Amniotic epithelial cell (primary cell): Measurements from ENCODE around the gene EIF4EBP3.

Source experiments
- DNase-seq: peaks from one replicate; pipeline ENCODE4 v3.0.0-alpha.2; 2010; ENCODE audit warnings: low read depth

EIF4EBP3 gene

DNA sequence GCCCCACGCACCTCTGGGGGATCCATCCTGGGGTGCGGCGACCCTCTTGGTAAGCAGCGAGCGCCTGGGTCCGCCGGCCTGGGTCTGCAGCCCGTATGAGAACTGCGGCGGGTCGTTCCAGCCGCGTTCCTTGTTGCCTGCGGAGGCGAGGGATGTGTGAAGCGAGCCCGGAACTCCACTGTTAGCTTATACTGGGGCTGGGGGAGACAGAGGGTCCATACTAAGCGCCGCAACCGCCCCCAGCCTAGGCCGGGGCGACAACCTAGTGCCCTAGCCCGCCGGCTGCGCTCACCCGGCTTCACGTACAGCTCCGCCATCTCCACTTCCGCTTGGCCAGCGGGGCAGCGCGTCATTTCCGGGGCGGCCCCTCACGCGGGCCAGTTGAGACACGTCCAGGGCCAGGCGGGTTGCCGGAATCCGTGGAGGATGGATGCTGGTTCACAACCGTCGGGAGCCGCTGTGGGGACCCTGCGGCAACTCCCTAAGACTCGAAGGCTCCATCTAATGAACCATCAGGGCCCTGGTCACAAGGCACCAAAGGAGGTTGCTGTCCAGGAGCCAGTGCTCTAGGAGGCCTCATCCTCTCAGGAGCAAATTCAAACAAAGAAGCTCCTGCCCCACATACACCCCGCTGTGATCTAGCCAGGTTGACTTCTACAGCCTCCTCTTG lies 9.8 kb downstream of the EIF4EBP3 start, which contains the start of gene SRA1:
Gene SRA1 (minus strand): TSS at position 338 of the 670 bp plus-strand sequence. CDS start 21 bp downstream, at position 317.
- DNase-seq = peak; percentile 80

DNA sequence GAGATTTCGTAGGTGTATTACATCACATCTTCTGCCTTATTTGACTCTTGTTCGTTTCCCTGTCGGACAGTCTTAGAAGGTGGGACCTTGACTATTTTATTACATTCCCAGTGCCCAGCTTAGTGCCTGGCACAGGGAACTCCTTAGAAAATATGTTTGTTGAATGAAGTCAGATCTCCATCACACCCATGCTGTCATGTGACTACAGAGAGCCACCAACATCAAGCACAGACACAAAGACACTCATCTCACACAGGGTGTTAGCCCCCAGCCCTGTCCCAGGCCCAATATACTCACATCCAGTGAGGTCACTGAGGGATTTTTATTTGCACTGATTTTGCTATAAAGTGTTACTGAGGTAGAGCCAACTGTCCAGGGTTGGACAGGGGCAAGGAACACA lies 10.5 kb downstream of the EIF4EBP3 start:
- no peak for DNase-seq

DNA sequence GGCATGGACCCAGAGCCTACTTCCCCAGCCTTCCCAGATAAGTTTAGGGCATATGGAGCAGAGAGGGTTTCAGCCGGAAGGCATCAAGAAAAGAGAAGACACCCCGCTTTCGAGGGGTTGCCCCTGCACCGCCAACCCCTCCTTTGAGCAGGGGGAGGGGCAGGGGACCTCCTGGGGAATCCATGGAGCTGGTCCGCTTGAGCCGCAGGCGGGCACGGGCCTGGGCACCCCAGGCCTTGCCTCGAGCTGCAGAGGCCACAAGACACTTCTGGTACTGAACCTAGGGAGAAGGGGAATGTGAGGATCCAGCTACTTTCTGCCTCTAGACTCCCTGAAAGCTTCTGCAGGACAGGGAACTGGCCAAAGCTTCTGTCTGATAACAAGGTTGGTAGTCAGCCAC lies 11.1 kb downstream of the EIF4EBP3 start:
- no peak for DNase-seq

DNA sequence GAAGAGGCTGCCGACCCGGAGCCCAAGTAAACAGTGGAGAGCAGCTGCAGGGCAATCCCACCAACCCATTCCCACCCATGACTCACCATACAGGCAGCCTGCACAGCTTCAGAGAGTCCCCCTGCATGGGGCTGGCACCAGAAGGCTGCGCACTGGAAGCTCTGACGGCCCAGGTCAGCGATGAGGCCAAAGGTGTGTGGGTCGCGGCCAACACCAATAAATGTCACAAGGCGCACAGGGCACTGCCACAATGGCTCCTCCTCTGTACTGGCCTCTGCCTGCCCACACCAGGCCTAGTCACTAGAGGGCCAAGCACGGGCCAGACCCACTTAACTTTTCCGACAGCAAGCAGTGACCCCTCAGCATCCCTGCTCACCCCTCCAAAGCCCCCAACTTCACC lies 12.8 kb downstream of the EIF4EBP3 start:
- DNase-seq = no peak

DNA sequence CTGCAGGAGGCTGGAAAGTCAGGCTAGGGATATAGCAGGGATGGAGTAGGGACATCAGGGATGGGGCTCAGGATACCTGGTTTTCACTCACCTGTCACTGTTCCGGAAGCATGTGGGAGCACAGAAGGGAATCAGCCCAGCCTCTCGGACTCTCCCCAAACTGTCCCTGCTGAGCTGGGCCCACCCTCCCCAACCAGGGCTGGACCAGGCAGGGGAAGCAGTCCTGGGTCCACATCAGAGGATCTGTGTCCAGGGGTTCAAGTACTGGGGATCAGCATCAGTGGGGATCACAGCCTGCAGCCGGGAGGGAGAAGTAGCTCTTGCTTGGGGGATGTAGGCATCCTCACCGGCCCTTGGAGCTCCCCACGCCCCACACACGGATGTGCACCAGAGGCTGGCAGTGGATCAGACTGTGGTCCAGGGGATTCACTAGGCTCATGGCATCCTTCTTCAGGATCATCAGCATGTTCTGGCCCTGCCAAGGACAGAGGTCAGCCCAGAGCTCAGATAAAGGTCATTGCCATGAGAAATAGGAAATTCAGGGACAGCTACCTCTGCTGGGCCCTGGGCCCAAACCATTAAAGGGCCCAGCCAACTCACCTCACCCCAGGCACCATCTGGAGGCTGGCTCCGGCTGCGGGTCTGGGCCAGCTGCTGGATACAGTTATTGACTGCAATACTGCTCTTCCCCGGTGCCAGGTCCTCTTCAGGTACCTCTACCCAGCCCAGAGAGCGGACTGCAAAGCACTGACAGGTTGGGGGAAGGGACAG lies 14.5 kb downstream of the EIF4EBP3 start:
- no peak for DNase-seq

DNA sequence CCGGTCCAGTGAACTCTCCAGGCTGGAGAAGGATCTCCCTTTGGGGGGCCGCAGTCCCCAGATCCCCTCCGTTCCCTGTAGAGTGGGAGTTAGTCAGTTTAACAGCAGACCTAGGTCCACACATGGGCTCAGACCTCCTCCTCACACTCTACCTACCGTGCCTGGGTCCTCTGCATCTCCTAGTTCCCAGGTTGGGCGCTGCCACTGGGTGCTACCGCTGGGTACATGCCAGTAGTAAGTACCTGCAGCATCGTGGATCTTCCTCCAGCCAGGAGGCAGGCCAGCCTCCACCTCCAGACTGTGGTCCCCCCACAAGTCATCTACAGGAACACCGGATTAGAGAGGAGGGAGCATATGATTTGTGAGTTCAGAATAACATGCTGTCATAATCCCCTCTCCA lies 16.1 kb downstream of the EIF4EBP3 start:
- no peak for DNase-seq

DNA sequence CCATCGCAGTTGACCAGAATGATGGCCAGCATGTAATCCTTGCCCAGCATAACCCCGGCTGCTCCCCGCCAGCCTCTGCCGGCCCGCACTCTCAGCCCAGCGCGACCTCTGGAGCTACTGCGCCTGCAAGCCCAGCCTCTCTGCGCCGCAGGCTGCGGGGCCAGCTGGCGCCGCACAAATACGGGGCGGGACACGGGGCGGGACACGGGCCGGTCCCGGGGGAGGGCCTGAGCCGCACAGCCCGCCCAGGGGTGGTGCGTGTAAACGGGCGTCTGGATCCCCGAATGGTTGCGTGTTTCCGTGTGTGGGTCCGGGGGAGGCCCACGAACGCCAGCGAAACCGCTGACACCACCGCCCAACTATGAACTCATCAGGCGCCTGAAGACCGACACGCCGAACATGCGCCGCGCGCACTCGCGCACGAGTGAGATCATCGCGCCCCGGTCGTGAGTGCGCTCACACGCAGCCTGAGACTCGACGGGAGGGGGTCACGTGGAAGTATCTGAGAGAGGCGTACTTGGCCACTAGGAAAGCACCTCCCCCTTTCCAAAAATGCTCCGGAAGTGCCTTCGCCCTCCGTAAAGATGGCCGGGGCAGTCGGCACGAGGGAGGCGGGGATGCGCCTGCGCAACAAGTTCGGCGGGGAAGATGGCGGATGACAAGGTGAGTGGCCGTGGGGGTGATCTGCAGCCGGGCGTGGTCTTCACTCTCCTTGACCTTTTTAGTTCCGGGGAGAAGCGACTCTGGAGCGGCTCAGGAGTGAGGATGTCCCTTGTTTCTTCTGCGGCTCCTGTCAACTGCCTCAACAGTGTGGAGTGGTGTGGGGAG lies 16.9 kb downstream of the EIF4EBP3 start, which contains the start of the genes APBB3 and SLC35A4:
Gene APBB3 (minus strand): TSS at position 403 of the 828 bp plus-strand sequence. CDS start 353 bp downstream, at position 50.
Gene SLC35A4 (plus strand): TSS at position 633 of the 828 bp plus-strand sequence. CDS start 2,342 bp downstream, outside the sequence.
- peak; percentile 100 for DNase-seq

DNA sequence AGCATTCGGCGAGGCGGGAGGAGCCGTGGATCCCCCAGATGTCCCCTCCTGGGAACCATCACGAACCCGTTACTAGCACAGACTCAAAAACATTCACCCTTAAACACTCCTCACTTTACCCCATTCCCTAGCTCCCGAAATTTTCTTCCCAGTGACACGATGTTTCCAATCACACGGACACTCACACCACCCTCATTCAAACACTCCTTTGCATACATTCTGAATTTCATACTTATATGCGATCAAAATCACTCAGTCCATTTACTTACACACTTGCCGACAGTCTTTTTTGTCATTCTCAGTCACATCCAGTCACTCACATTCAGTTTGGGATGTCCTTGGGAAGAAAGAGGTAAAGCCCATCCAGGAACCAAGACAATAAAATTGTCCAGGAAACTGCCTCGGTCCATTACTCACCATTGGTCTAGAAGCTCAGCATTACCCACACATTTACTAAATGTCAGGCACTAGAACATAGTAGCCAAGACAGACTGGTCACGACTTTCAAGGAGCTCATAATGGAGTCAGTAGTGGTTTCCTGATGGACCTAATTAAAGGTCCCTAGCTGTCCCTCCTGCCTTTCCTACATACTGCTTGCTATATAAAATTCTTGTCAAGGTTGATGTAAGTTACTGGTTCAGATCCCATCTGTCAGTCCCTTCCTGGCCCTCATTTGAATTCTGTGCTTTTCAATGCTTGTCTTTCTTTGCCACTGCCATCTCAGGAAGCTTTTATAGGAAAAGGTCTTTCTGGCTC lies 17.7 kb downstream of the EIF4EBP3 start:
- DNase-seq = peak; percentile 31

DNA sequence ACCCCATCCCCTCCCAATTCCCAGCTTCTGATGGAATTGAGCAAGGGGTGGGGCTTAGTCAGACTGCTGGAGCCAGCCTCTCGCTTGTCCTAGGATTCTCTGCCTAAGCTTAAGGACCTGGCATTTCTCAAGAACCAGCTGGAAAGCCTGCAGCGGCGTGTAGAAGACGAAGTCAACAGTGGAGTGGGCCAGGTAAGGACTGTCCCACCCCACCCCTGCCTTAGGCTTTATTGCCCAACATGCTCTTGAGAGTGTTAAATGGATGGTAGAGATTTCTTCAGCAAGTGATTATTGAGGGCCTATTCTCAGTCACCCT lies 18.3 kb downstream of the EIF4EBP3 start:
- DNase-seq = peak; percentile 54

DNA sequence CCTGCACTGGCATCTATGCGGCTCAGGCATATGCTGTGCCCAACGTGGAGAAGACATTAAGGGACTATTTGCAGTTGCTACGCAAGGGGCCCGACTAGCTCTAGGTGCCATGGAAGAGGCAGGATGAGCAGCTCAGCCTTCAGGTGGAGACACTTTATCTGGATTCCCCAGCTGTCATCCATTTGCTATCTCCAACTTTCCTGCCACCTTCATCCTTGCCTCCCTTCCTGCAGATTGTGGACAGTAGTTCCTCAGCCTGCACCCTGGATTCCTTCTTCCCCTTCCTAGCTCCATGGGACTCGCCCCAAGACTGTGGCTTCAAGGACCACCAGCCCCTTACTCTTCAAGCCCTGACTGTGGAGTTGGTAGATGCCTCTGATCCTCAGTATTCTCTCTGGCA lies 19.2 kb downstream of the EIF4EBP3 start:
- DNase-seq = no peak

DNA sequence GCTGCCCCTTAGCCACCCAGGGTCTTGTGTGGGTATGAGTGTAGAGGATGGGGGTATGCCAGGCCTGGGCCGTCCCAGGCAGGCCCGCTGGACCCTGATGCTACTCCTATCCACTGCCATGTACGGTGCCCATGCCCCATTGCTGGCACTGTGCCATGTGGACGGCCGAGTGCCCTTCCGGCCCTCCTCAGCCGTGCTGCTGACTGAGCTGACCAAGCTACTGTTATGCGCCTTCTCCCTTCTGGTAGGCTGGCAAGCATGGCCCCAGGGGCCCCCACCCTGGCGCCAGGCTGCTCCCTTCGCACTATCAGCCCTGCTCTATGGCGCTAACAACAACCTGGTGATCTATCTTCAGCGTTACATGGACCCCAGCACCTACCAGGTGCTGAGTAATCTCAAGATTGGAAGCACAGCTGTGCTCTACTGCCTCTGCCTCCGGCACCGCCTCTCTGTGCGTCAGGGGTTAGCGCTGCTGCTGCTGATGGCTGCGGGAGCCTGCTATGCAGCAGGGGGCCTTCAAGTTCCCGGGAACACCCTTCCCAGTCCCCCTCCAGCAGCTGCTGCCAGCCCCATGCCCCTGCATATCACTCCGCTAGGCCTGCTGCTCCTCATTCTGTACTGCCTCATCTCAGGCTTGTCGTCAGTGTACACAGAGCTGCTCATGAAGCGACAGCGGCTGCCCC lies 19.8 kb downstream of the EIF4EBP3 start:
- DNase-seq = no peak

DNA sequence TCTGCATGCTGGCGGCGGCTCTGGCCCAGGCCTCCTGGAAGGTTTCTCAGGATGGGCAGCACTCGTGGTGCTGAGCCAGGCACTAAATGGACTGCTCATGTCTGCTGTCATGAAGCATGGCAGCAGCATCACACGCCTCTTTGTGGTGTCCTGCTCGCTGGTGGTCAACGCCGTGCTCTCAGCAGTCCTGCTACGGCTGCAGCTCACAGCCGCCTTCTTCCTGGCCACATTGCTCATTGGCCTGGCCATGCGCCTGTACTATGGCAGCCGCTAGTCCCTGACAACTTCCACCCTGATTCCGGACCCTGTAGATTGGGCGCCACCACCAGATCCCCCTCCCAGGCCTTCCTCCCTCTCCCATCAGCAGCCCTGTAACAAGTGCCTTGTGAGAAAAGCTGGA lies 20.4 kb downstream of the EIF4EBP3 start:
- DNase-seq = no peak

DNA sequence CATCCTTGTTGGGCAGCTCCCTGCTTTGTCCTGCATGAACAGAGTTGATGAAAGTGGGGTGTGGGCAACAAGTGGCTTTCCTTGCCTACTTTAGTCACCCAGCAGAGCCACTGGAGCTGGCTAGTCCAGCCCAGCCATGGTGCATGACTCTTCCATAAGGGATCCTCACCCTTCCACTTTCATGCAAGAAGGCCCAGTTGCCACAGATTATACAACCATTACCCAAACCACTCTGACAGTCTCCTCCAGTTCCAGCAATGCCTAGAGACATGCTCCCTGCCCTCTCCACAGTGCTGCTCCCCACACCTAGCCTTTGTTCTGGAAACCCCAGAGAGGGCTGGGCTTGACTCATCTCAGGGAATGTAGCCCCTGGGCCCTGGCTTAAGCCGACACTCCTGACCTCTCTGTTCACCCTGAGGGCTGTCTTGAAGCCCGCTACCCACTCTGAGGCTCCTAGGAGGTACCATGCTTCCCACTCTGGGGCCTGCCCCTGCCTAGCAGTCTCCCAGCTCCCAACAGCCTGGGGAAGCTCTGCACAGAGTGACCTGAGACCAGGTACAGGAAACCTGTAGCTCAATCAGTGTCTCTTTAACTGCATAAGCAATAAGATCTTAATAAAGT lies 21.1 kb downstream of the EIF4EBP3 start:
- no peak for DNase-seq

DNA sequence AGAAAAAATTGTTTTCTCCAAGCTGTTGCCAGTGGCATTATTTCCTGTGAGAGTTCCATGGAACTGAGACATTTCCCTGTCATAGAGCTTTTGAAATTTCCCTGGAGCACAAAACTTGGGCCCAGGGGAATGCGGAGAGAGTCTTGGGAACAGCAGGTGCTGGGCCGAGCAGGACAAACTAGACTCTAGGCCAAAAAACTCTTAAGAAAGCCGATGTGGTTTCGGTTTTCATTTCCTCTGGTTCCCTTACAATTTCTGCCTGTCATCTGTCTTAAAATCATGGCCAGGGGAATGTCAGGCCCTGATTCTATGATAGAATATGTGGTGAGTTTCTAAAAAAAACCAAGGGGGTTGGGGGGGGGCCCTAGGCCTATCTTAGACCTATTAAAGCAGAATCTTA lies 21.7 kb downstream of the EIF4EBP3 start:
- DNase-seq = no peak

DNA sequence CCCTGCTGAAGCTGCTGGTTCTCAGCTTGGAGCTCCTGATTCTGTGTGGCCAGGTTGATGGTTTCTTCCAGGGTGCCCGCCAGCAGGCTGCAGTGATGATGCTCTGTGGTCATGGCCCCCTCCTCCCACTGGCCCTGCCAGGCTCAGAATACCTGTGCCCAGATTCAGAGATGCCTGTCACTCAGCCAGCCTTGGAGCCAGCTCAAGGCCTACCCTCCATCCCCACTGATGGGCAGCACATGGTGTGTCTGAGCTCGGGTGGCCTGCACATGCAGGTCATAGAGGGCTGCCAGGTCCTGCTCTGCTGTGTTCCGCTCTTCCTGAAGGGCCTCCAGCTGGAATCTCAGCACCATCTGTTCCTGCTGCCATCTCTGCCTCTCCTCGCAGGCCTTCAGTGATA lies 22.6 kb downstream of the EIF4EBP3 start:
- DNase-seq = no peak

DNA sequence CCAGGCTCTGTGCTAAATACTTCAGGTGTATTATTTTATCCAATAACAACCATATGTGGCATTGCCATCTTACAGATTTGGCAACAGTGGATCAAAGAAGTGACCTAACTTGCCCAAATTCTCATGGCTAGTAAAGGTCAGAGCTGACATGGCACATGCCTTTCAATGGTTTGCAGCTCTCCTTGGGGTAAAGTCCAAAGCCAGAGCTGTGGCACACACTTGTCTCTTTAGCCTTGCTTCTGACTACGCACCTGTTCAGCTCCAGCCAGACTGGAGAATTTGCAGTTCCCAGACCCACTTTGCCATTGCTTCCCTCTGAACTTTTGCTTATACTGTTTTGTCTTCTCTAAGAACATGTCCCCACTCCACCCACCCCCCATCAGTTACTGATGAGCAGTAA lies 23.0 kb downstream of the EIF4EBP3 start:
- DNase-seq = no peak

DNA sequence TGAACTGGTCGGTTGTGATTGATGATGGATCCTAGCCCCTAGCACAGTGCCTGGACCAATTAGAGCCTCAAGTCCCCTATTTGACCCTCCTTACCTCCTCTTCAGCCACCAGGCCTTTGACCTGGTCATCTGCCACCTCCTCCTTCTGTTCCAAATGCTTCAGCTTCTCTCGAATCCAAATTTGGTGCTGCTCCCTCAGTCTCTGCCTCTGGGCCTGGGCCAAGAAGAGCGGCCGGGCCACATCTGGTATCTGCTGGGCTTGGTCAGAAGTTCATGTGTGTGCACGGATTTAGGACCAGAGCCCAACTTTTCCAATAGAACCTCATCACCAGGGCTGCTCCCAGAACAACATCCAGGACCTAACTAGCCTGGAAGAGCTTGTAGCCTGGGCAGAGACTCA lies 23.6 kb downstream of the EIF4EBP3 start:
- DNase-seq = no peak

DNA sequence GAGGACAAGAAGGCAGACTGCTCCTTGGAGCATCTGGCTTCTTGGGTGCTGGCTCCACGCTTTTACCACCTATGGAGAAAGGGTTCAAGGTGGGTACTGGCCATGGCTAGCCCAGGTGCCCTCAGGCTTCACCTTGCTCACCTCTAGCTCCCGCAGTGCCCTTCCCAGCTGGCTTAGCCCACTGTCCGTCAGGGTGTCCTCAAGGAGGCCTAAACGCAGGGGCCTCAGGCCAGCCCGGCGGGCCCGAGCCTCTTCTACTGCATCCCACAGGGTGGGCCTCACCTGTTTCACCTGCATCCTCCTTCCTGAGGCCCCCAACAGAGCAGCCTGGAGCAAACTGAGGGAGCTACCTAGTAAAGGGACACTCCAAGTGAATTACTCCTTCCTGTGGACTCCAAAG lies 26.2 kb downstream of the EIF4EBP3 start:
- no peak for DNase-seq

DNA sequence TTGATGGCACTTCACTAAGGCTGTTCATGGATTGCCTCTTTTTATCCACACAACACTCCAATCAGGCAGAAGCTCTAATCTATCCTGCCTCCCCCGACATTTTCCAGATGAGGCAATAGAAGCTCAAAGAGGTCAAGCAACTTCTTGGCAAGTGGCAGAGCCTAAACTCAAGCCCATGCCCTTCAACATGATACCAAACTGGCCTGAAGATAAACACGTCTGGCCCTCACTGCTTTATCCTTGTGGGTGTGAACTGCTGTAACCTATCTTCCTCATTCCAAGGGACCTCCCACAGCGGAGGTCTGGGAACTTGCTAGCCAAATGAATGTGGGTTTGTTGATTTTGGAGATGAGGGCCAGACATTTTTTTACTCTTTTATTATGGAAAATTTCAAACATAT lies 26.7 kb downstream of the EIF4EBP3 start:
- DNase-seq = peak; percentile 92

DNA sequence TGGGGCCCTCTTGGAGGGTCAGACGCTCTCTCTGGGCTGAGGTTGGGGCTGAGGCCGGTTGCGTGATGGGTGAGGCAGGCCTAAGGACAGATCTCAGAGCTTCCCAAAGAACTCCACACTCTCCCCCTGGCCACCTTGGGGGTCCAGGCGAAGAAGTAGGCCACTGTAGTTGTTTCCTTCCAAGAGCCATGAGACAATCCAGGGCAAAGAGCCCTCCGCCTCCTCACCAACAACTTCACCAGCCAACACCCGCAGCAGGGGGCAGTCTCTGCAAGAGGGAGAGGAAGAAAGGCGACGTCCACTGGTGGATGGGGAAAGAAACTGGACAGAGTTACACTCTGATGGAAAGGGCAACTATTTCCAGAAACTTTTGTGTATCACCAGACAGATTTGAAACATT lies 27.8 kb downstream of the EIF4EBP3 start:
- DNase-seq = peak; percentile 72

DNA sequence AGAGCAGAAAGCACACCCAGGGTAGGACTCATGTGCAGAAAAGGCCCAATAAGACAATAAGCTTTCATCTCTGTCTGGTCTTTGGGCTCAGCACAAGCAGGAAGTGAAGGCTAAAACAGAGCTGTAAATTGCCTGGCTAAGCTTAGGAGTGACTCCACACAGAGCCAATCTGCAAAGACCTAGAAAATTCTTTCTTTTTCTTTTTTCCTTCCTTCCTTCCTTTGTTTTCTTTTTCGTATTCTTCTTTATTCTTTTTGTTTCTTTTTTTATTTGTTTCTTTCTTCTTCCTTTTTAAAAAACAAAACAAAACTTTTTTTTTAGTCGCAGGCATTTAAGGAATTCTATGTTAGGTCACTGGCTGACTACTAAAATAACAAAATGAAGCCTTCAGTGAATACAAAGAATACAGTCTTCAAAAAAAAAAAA lies 29.3 kb downstream of the EIF4EBP3 start:
- no peak for DNase-seq
